Neural cell (in vitro differentiated cells): ENCODE data around the gene PADI2.

Experiments used
- EP300 ChIP-seq: fragments of 450-650 bp; conservative IDR thresholded peaks from 2 replicates; pipeline ENCODE4 v1.6.1; 2014; ENCODE audit warnings: antibody characterized with exemption, mild to moderate bottlenecking, moderate library complexity; ENCODE audit not compliant: poor library complexity, severe bottlenecking
- EZH2 ChIP-seq: fragments of 200-600, 300-800 bp; shearing (Covaris generic), sonication (generic); IDR thresholded peaks from 2 replicates; pipeline ENCODE4 v1.6.1; 2014; ENCODE audit warnings: antibody characterized with exemption, low read length, borderline replicate concordance, mild to moderate bottlenecking; ENCODE audit not compliant: insufficient read depth, poor library complexity, severe bottlenecking
- MXI1 ChIP-seq: fragments of 450-650 bp; conservative IDR thresholded peaks from 2 replicates; pipeline ENCODE4 v1.6.1; 2014; ENCODE audit warnings: antibody characterized with exemption, mild to moderate bottlenecking; ENCODE audit not compliant: poor library complexity, severe bottlenecking
- POLR2AphosphoS5 ChIP-seq: IDR thresholded peaks from 2 replicates; pipeline ENCODE4 v1.6.1; 2012
- RAD21 ChIP-seq: fragments of 450-650 bp; conservative IDR thresholded peaks from 2 replicates; pipeline ENCODE4 v1.6.1; 2014; ENCODE audit warnings: antibody characterized with exemption, mild to moderate bottlenecking, moderate library complexity
- SMC3 ChIP-seq: fragments of 450-650 bp; conservative IDR thresholded peaks from 2 replicates; pipeline ENCODE4 v1.6.1; 2014; ENCODE audit warnings: antibody characterized with exemption, mild to moderate bottlenecking, moderate library complexity; ENCODE audit not compliant: poor library complexity
- TF ChIP-seq, protein P1 (sequence below): fragments of 450-650 bp; IDR thresholded peaks from 2 replicates; pipeline ENCODE4 v1.5.1; 2014; ENCODE audit warnings: antibody characterized with exemption, mild to moderate bottlenecking, moderate library complexity; ENCODE audit not compliant: poor library complexity, severe bottlenecking

DNA sequence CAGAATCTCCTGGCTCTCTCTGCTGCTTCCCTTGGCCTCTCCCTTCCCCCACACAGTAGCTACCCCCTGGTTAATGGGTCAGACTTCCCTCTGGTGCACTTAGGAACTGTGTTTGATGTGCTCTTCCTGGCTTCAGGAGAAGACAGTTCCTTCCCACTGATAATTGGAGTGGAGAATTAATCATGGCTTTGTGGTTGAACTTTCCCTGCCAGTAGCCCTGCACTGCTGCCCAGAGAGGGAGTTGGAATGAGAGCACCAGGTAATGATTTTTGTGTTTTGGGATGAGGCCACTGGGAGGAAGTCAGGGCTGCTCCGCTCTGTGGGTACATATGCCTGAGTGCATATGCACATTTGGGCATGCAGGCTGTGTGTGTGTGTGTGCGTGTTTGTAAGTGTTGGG lies 39.7 kb upstream of the PADI2 start:
- TF ChIP-seq POLR2AphosphoS5 (no peak), SMC3 (no peak), MXI1 (no peak), EP300 (no peak), EZH2 (no peak), RAD21 (no peak)
- TF ChIP-seq, protein P1, sequence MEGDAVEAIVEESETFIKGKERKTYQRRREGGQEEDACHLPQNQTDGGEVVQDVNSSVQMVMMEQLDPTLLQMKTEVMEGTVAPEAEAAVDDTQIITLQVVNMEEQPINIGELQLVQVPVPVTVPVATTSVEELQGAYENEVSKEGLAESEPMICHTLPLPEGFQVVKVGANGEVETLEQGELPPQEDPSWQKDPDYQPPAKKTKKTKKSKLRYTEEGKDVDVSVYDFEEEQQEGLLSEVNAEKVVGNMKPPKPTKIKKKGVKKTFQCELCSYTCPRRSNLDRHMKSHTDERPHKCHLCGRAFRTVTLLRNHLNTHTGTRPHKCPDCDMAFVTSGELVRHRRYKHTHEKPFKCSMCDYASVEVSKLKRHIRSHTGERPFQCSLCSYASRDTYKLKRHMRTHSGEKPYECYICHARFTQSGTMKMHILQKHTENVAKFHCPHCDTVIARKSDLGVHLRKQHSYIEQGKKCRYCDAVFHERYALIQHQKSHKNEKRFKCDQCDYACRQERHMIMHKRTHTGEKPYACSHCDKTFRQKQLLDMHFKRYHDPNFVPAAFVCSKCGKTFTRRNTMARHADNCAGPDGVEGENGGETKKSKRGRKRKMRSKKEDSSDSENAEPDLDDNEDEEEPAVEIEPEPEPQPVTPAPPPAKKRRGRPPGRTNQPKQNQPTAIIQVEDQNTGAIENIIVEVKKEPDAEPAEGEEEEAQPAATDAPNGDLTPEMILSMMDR = no peak
